CD8-positive, alpha-beta memory T cell (primary cell): ENCODE results near the gene AK1. TPM values are rescaled to one million over a fixed set of nuclear protein-coding genes. Genes with fewer than 3 reads are reported as not detected.

ENCODE experiments used
- CTCF ChIA-PET: fragments of 350-600 bp; sonication (Branson Sonifier 250); formaldehyde crosslinking; loops from one replicate; lab custom pipeline; 2021; ENCODE audit warnings: antibody characterized with exemption; lab: Charles Lee
- POLR2A ChIA-PET: fragments of 350-600 bp; sonication (Branson Sonifier 250); formaldehyde crosslinking; loops from one replicate; lab custom pipeline; 2021; ENCODE audit warnings: antibody characterized with exemption; lab: Charles Lee
- DNase-seq, 5 donors: peaks; one replicate each; pipeline versions ENCODE4 v3.0.0 to v3.0.0-alpha.2; 2020 to 2022; ENCODE audit warnings: mixed read lengths in 1 of 5
- H3K27ac ChIP-seq: one replicate; pipeline ENCODE4 v1.7.0; 2013; ENCODE audit warnings: low read depth, mild to moderate bottlenecking, low read length, moderate library complexity
- H3K27me3 ChIP-seq: 2 replicates; pipeline ENCODE4 v1.7.0; 2013; ENCODE audit warnings: low read length, mild to moderate bottlenecking; ENCODE audit not compliant: insufficient read depth, poor library complexity, severe bottlenecking
- H3K36me3 ChIP-seq: 2 replicates; pipeline ENCODE4 v1.7.0; 2013; ENCODE audit warnings: mild to moderate bottlenecking, low read length, moderate library complexity; ENCODE audit not compliant: insufficient read depth
- H3K4me1 ChIP-seq: 2 replicates; pipeline ENCODE4 v1.7.0; 2013; ENCODE audit warnings: mild to moderate bottlenecking, low read length, moderate library complexity; ENCODE audit not compliant: insufficient read depth
- H3K4me3 ChIP-seq: 2 replicates; pipeline ENCODE4 v1.7.0; 2013; ENCODE audit warnings: mild to moderate bottlenecking, low read length
- H3K9me3 ChIP-seq: 2 replicates; pipeline ENCODE4 v1.7.0; 2013; ENCODE audit warnings: mild to moderate bottlenecking, low read length
- H3K27ac Mint-ChIP-seq, 8 donors: one replicate each; pipeline ENCODE4 v1.8.0; 2020 to 2021; ENCODE audit warnings: mixed read lengths in 8 of 8, mild to moderate bottlenecking in 6 of 8, inconsistent platforms in 3 of 8, moderate library complexity in 3 of 8
- H3K27me3 Mint-ChIP-seq, 2 donors: one replicate each; pipeline ENCODE4 v1.8.0; 2020 to 2021; ENCODE audit warnings: mixed read lengths in 2 of 2, mild to moderate bottlenecking in 1 of 2, moderate library complexity in 1 of 2
- H3K36me3 Mint-ChIP-seq, 3 donors: one replicate each; pipeline ENCODE4 v1.8.0; 2020 to 2021; ENCODE audit warnings: mixed read lengths in 3 of 3, inconsistent platforms in 1 of 3, mild to moderate bottlenecking in 1 of 3
- H3K4me1 Mint-ChIP-seq, 3 donors: one replicate each; pipeline ENCODE4 v1.8.0; 2020 to 2021; ENCODE audit warnings: mixed read lengths in 3 of 3, inconsistent platforms in 1 of 3, mild to moderate bottlenecking in 1 of 3
- H3K4me3 Mint-ChIP-seq, 7 donors: one replicate each; pipeline ENCODE4 v1.8.0; 2020 to 2021; ENCODE audit warnings: mixed read lengths in 7 of 7, mild to moderate bottlenecking in 6 of 7, moderate library complexity in 4 of 7, inconsistent platforms in 2 of 7
- H3K9me3 Mint-ChIP-seq, 5 donors: one replicate each; pipeline ENCODE4 v1.8.0; 2020 to 2022; ENCODE audit warnings: mixed read lengths in 5 of 5, mild to moderate bottlenecking in 3 of 5, moderate library complexity in 2 of 5, inconsistent platforms in 1 of 5
- polyA plus RNA-seq: library from polyadenylated mRNA; unstranded; fragments of 300-500 nt; fragmentation: Illumina TruSeq; gene quantifications from one replicate; pipeline ENCODE4 v1.2.3, GENCODE V29; 2021
- total RNA-seq, 2 experiments: library from RNA; stranded (reverse); gene quantifications; one replicate each; pipeline ENCODE4 v1.2.3, GENCODE V29; 2021

The AK1 gene
- total and polyA plus RNA-seq, 3 experiments from 2014 or later, result 0.23 to 20.0 (median 15.8) TPM

GRCh38 chr9:127920794-127921193 is 43.3 kb upstream of the AK1 start:
- peaks cover 0 to 4% of the 10 kb centered on the region in 2 donors for H3K27me3 Mint-ChIP-seq

GRCh38 chr9:127919253-127919815 is 41.9 kb upstream of the AK1 start:
- no peak for DNase-seq
- H3K4me3 ChIP-seq, result no peak overlapping the region
- H3K27me3 Mint-ChIP-seq, result peaks cover 0 to 4% of the 10 kb centered on the region in 2 donors
- no peaks in the 10 kb centered on the region for H3K9me3 ChIP-seq
- peaks cover 34 to 55% (median 38%) of the 10 kb centered on the region in 3 donors for H3K4me1 Mint-ChIP-seq
- H3K36me3 Mint-ChIP-seq, result peaks cover 0 to 8% (median 0%) of the 10 kb centered on the region in 3 donors
- H3K27ac Mint-ChIP-seq, result peak overlapping the region in 4 of 8 donors; percentile 23 to 65 (median 38)
- no peaks in the 10 kb centered on the region for H3K36me3 ChIP-seq
- CTCF ChIA-PET, result interaction anchor here (1.0 to 8.1 kb wide), 5 partner anchors 11 to 184 kb away, joined by 3 to 68 read pairs (median 12); partner anchors contain the start of genes PIP5KL1 and TOR2A
- POLR2A ChIA-PET, result interaction anchor here (0.6 kb wide), 1 partner anchor 225 kb away, joined by 3 read pairs; no protein-coding TSS in a partner anchor
- no peaks in the 10 kb centered on the region for H3K9me3 Mint-ChIP-seq
- no peaks in the 10 kb centered on the region for H3K27me3 ChIP-seq
- H3K4me3 Mint-ChIP-seq, result peak overlapping the region in 3 of 7 donors; percentile 3 to 80 (median 32)
- no peak overlapping the region for H3K27ac ChIP-seq
- peaks cover 54% of the 10 kb centered on the region for H3K4me1 ChIP-seq

More at GRCh38 chr9:127920794-127921193, 43.3 kb upstream of the AK1 start:
- H3K9me3 ChIP-seq, result no peaks in the 10 kb centered on the region
- Mint-ChIP-seq H3K4me1 (peaks cover 28 to 40% (median 29%) of the 10 kb centered on the region in 3 donors), H3K9me3 (no peaks in the 10 kb centered on the region), H3K27ac (peak overlapping the region in 1 of 8 donors; percentile 54), H3K4me3 (peak overlapping the region in 3 of 7 donors; percentile 30 to 73 (median 45)), H3K36me3 (peaks cover 0 to 2% (median 0%) of the 10 kb centered on the region in 3 donors)
- H3K27me3 ChIP-seq, result no peaks in the 10 kb centered on the region
- H3K4me3 ChIP-seq, result no peak overlapping the region
- ChIA-PET CTCF (interaction anchor here (0.6 to 8.1 kb wide), 43 partner anchors 7 to 501 kb away, joined by 3 to 68 read pairs (median 5); partner anchors contain the start of genes CDK9, DPM2, FPGS and PIP5KL1), POLR2A (interaction anchor here (0.6 to 1.0 kb wide), 3 partner anchors 14 to 186 kb away, joined by 3 to 9 read pairs (median 4); partner anchors contain the start of gene TOR2A)
- DNase-seq, result no peak
- peaks cover 43% of the 10 kb centered on the region for H3K4me1 ChIP-seq
- no peaks in the 10 kb centered on the region for H3K36me3 ChIP-seq
- H3K27ac ChIP-seq, result no peak overlapping the region

GRCh38 chr9:127918183-127919107 is 41.0 kb upstream of the AK1 start:
- POLR2A ChIA-PET, result interaction anchor here (1.0 to 3.3 kb wide), 2 partner anchors 19 to 147 kb away, joined by 3 to 13 read pairs; partner anchors contain the start of gene DPM2
- H3K9me3 ChIP-seq, result no peaks in the 10 kb centered on the region
- H3K36me3 ChIP-seq, result no peaks in the 10 kb centered on the region
- no peaks in the 10 kb centered on the region for H3K27me3 ChIP-seq
- peak overlapping the region in 7 of 8 donors; percentile 14 to 87 (median 64) for H3K27ac Mint-ChIP-seq
- DNase-seq, result no peak
- peak overlapping the region; percentile 16 for H3K27ac ChIP-seq
- H3K4me3 ChIP-seq, result no peak overlapping the region
- CTCF ChIA-PET, result interaction anchor here (0.7 to 8.1 kb wide), 4 partner anchors 48 to 184 kb away, joined by 3 to 68 read pairs (median 16); partner anchors contain the start of gene TOR2A
- no peaks in the 10 kb centered on the region for H3K9me3 Mint-ChIP-seq
- H3K36me3 Mint-ChIP-seq, result peaks cover 0 to 14% (median 0%) of the 10 kb centered on the region in 3 donors
- H3K27me3 Mint-ChIP-seq, result peaks cover 0 to 4% of the 10 kb centered on the region in 2 donors
- peaks cover 34 to 60% (median 38%) of the 10 kb centered on the region in 3 donors for H3K4me1 Mint-ChIP-seq
- H3K4me1 ChIP-seq, result peaks cover 54% of the 10 kb centered on the region
- H3K4me3 Mint-ChIP-seq, result peak overlapping the region in 6 of 7 donors; percentile 5 to 86 (median 64)

GRCh38 chr9:127917603-127918002 is 40.1 kb upstream of the AK1 start:
- ChIA-PET POLR2A (interaction anchor here (0.5 to 3.3 kb wide), 7 partner anchors 11 to 146 kb away, joined by 3 to 13 read pairs (median 4); partner anchors contain the start of gene DPM2), CTCF (interaction anchor here (0.6 to 4.4 kb wide), 8 partner anchors 35 to 332 kb away, joined by 3 to 25 read pairs (median 6); partner anchors contain the start of gene TOR2A)
- Mint-ChIP-seq H3K9me3 (no peaks in the 10 kb centered on the region), H3K27ac (peak overlapping the region in 6 of 8 donors; percentile 23 to 87 (median 74)), H3K27me3 (peaks cover 0 to 4% of the 10 kb centered on the region in 2 donors), H3K36me3 (peaks cover 0 to 21% (median 0%) of the 10 kb centered on the region in 3 donors), H3K4me3 (peak overlapping the region; percentile 24 to 94 (median 82)), H3K4me1 (peaks cover 39 to 65% (median 43%) of the 10 kb centered on the region in 3 donors)
- no peak for DNase-seq
- H3K4me1 ChIP-seq, result peaks cover 54% of the 10 kb centered on the region
- H3K4me3 ChIP-seq, result peak overlapping the region; percentile 25
- H3K27me3 ChIP-seq, result no peaks in the 10 kb centered on the region
- H3K36me3 ChIP-seq, result no peaks in the 10 kb centered on the region
- H3K9me3 ChIP-seq, result no peaks in the 10 kb centered on the region
- H3K27ac ChIP-seq, result no peak overlapping the region

- Histone ChIP-seq H3K4me1 (peaks cover 52% of the 10 kb centered on the region), H3K27me3 (no peaks in the 10 kb centered on the region), H3K4me3 (peak within 1 kb of the TSS; percentile 94), H3K36me3 (no peaks in the 10 kb centered on the region), H3K27ac (peak within 1 kb of the TSS; percentile 81), H3K9me3 (no peaks in the 10 kb centered on the region)
- Mint-ChIP-seq H3K9me3 (no peaks in the 10 kb centered on the region), H3K36me3 (peaks cover 0 to 27% (median 0%) of the 10 kb centered on the region in 3 donors), H3K4me1 (peaks cover 40 to 66% (median 45%) of the 10 kb centered on the region in 3 donors), H3K4me3 (peak within 1 kb of the TSS; percentile 82 to 94 (median 89)), H3K27me3 (peaks cover 0 to 7% of the 10 kb centered on the region in 2 donors), H3K27ac (peak within 1 kb of the TSS; percentile 53 to 95 (median 93))
- CTCF ChIA-PET, result interaction anchor here (0.6 to 4.4 kb wide), 10 partner anchors 11 to 332 kb away, joined by 3 to 25 read pairs (median 6); partner anchors contain the start of gene TOR2A
- DNase-seq, result peak; percentile 89 to 96 (median 94)
- POLR2A ChIA-PET, result interaction anchor here (0.5 to 3.3 kb wide), 13 partner anchors 11 to 146 kb away, joined by 3 to 14 read pairs (median 4); partner anchors contain the start of gene CDK9
These were observed 39.5 kb upstream of the AK1 start, which contains the start of gene ST6GALNAC4 for GRCh38 chr9:127916720-127917581. ST6GALNAC4 (minus strand) TSS chr9:127917041; CDS start chr9:127916419, 622 bp downstream.

- POLR2A ChIA-PET, result interaction anchor here (0.5 to 3.3 kb wide), 17 partner anchors 10 to 159 kb away, joined by 3 to 14 read pairs (median 4); partner anchors contain the start of genes CDK9 and EEIG1
- peaks cover 45% of the 10 kb centered on the region for H3K4me1 ChIP-seq
- Mint-ChIP-seq H3K4me1 (peaks cover 39 to 65% (median 46%) of the 10 kb centered on the region in 3 donors), H3K4me3 (peak overlapping the region; percentile 82 to 94 (median 89)), H3K27ac (peak overlapping the region; percentile 53 to 95 (median 93)), H3K36me3 (peaks cover under 1 to 34% (median 1%) of the 10 kb centered on the region in 3 donors), H3K9me3 (no peaks in the 10 kb centered on the region), H3K27me3 (peaks cover 0 to 7% of the 10 kb centered on the region in 2 donors)
- no peaks in the 10 kb centered on the region for H3K27me3 ChIP-seq
- no peaks in the 10 kb centered on the region for H3K9me3 ChIP-seq
- DNase-seq, result peak in 4 of 5 donors; percentile 42 to 84 (median 70)
- CTCF ChIA-PET, result interaction anchor here (0.9 to 4.4 kb wide), 12 partner anchors 10 to 327 kb away, joined by 3 to 25 read pairs (median 5); partner anchors contain the start of gene TOR2A
- peak overlapping the region; percentile 81 for H3K27ac ChIP-seq
- H3K4me3 ChIP-seq, result peak overlapping the region; percentile 94
- no peaks in the 10 kb centered on the region for H3K36me3 ChIP-seq
These were observed 38.6 kb upstream of the AK1 start for GRCh38 chr9:127915801-127916719.
